ENCODE measurements around the gene MARK3.

MARK3 gene

GRCh38 chr14:103529383-103530365 lies 144.5 kb downstream of the MARK3 start:
- DNase-seq = no peak

- DNase-seq = no peak
Observed at GRCh38 chr14:103530390-103530789, 145.2 kb downstream of the MARK3 start.

GRCh38 chr14:103530831-103531230 lies 145.6 kb downstream of the MARK3 start:
- no peak for DNase-seq

- DNase-seq = no peak
Observed at GRCh38 chr14:103531421-103532215, 146.4 kb downstream of the MARK3 start.

GRCh38 chr14:103532216-103533136 lies 147.3 kb downstream of the MARK3 start:
- DNase-seq = no peak

- no peak for DNase-seq
Observed at GRCh38 chr14:103533137-103533998, 148.2 kb downstream of the MARK3 start.

GRCh38 chr14:103533999-103534575 lies 148.9 kb downstream of the MARK3 start:
- DNase-seq = no peak

- no peak for DNase-seq
Observed at GRCh38 chr14:103534576-103535061, 149.4 kb downstream of the MARK3 start.

- DNase-seq = no peak
Observed at GRCh38 chr14:103535081-103535890, 150.1 kb downstream of the MARK3 start.

GRCh38 chr14:103535891-103536565 lies 150.8 kb downstream of the MARK3 start:
- DNase-seq = no peak

- no peak for DNase-seq
Observed at GRCh38 chr14:103536693-103537092, 151.5 kb downstream of the MARK3 start.

- DNase-seq = no peak
Observed at GRCh38 chr14:103537175-103537990, 152.2 kb downstream of the MARK3 start.

GRCh38 chr14:103538291-103539055 lies 153.3 kb downstream of the MARK3 start:
- no peak for DNase-seq

- DNase-seq = no peak
Observed at GRCh38 chr14:103539056-103539825, 154.0 kb downstream of the MARK3 start.

GRCh38 chr14:103540821-103541708 lies 155.8 kb downstream of the MARK3 start:
- no peak for DNase-seq

Measured in 8988T (cell line).